HepG2 (cell line): ENCODE measurements around the gene TH. TPM values are rescaled to one million over a fixed set of nuclear protein-coding genes. Genes with fewer than 3 reads are reported as not detected.

ENCODE experiments used
- AKAP8 ChIP-seq: sonication (generic); formaldehyde crosslinking; IDR thresholded peaks from 2 replicates; pipeline ENCODE4 v1.5.1; 2020; ENCODE audit warnings: mild to moderate bottlenecking, missing genetic modification reagents
- CENPBD1 ChIP-seq: sonication (generic); formaldehyde crosslinking; IDR thresholded peaks from 2 replicates; pipeline ENCODE4 v1.8.0; 2022; ENCODE audit warnings: missing genetic modification reagents, low read depth, mild to moderate bottlenecking, borderline replicate concordance
- FOXK1 ChIP-seq: sonication (generic); formaldehyde crosslinking; IDR thresholded peaks from 2 replicates; pipeline ENCODE4 v1.4.0; 2020; ENCODE audit warnings: low read depth, missing genetic modification reagents, borderline replicate concordance
- GRHL1 ChIP-seq: sonication (generic); formaldehyde crosslinking; conservative IDR thresholded peaks from 2 replicates; pipeline ENCODE4 v1.8.0; 2022; ENCODE audit warnings: missing genetic modification reagents
- IRX3 ChIP-seq: sonication (generic); formaldehyde crosslinking; IDR thresholded peaks from 2 replicates; pipeline ENCODE4 v1.8.1; 2023; ENCODE audit warnings: mild to moderate bottlenecking, low read depth, missing genetic modification reagents, borderline replicate concordance
- JUNB ChIP-seq: sonication (generic); formaldehyde crosslinking; IDR thresholded peaks from 2 replicates; pipeline ENCODE4 v1.8.0; 2022; ENCODE audit warnings: missing genetic modification reagents, mild to moderate bottlenecking, borderline replicate concordance
- KDM5B ChIP-seq: sonication (generic); formaldehyde crosslinking; IDR thresholded peaks from 2 replicates; pipeline ENCODE4 v1.4.0; 2020; ENCODE audit warnings: missing genetic modification reagents, mild to moderate bottlenecking, borderline replicate concordance
- KLF6 ChIP-seq: IDR thresholded peaks from 2 replicates; pipeline ENCODE4 v1.8.0; 2016; ENCODE audit warnings: missing biosample characterization, missing genetic modification reagents
- PAWR ChIP-seq: sonication (generic); formaldehyde crosslinking; IDR thresholded peaks from 2 replicates; pipeline ENCODE4 v1.4.0; 2020; ENCODE audit warnings: missing genetic modification reagents, mild to moderate bottlenecking, borderline replicate concordance
- SAP130 ChIP-seq: IDR thresholded peaks from 2 replicates; pipeline ENCODE4 v1.6.1; 2016; ENCODE audit warnings: low read depth
- SETDB1 ChIP-seq: sonication (generic); formaldehyde crosslinking; IDR thresholded peaks from 2 replicates; pipeline ENCODE4 v1.5.1; 2020; ENCODE audit warnings: missing genetic modification reagents, mild to moderate bottlenecking, borderline replicate concordance
- SMAD9 ChIP-seq: sonication (generic); formaldehyde crosslinking; IDR thresholded peaks from 2 replicates; pipeline ENCODE4 v1.5.1; 2020; ENCODE audit warnings: mild to moderate bottlenecking, missing genetic modification reagents
- SNAPC5 ChIP-seq: sonication (generic); formaldehyde crosslinking; IDR thresholded peaks from 2 replicates; pipeline ENCODE4 v1.8.1; 2023; ENCODE audit warnings: mild to moderate bottlenecking, missing genetic modification reagents, borderline replicate concordance
- SP2 ChIP-seq: sonication (generic); formaldehyde crosslinking; IDR thresholded peaks from 2 replicates; pipeline ENCODE4 v1.5.1; 2020; ENCODE audit warnings: mild to moderate bottlenecking, missing genetic modification reagents
- SRSF4 ChIP-seq: fragments of 200-400 bp; formaldehyde crosslinking; IDR thresholded peaks from one replicate; pipeline ENCODE4 v1.6.1; 2018; ENCODE audit warnings: mild to moderate bottlenecking, low read depth, low read length, moderate library complexity; ENCODE audit not compliant: poor library complexity, severe bottlenecking
- TARDBP ChIP-seq: sonication (generic); formaldehyde crosslinking; IDR thresholded peaks from 2 replicates; pipeline ENCODE4 v1.8.0; 2022; ENCODE audit warnings: mild to moderate bottlenecking, missing genetic modification reagents
- ZBTB8A ChIP-seq: sonication (generic); formaldehyde crosslinking; IDR thresholded peaks from 2 replicates; pipeline ENCODE4 v1.4.0; 2020; ENCODE audit warnings: mild to moderate bottlenecking, low read depth, missing genetic modification reagents, borderline replicate concordance
- ZFP1 ChIP-seq: IDR thresholded peaks from 2 replicates; pipeline ENCODE4 v1.6.1; 2016
- ZFP36L2 ChIP-seq: sonication (generic); formaldehyde crosslinking; IDR thresholded peaks from 2 replicates; pipeline ENCODE4 v1.4.0; 2020; ENCODE audit warnings: missing genetic modification reagents
- ZFP41 ChIP-seq: sonication (generic); formaldehyde crosslinking; IDR thresholded peaks from 2 replicates; pipeline ENCODE4 v1.4.0; 2020; ENCODE audit warnings: mild to moderate bottlenecking, missing genetic modification reagents, borderline replicate concordance
- ZFP90 ChIP-seq: sonication (generic); formaldehyde crosslinking; IDR thresholded peaks from 2 replicates; pipeline ENCODE4 v1.8.0; 2022; ENCODE audit warnings: missing genetic modification reagents, mild to moderate bottlenecking, inconsistent platforms, borderline replicate concordance
- ZNF30 ChIP-seq: sonication (generic); formaldehyde crosslinking; IDR thresholded peaks from 2 replicates; pipeline ENCODE4 v1.5.0; 2020; ENCODE audit warnings: mild to moderate bottlenecking, missing genetic modification reagents
- ZNF317 ChIP-seq: sonication (generic); formaldehyde crosslinking; IDR thresholded peaks from 2 replicates; pipeline ENCODE4 v1.5.0; 2020; ENCODE audit warnings: mild to moderate bottlenecking, missing genetic modification reagents
- ZNF430 ChIP-seq: sonication (generic); formaldehyde crosslinking; IDR thresholded peaks from 2 replicates; pipeline ENCODE4 v1.9.0; 2021; ENCODE audit warnings: mild to moderate bottlenecking, missing genetic modification reagents
- ZNF558 ChIP-seq: sonication (generic); formaldehyde crosslinking; IDR thresholded peaks from 2 replicates; pipeline ENCODE4 v1.9.0; 2022; ENCODE audit warnings: mild to moderate bottlenecking, missing genetic modification reagents, borderline replicate concordance
- ZNF883 ChIP-seq: sonication (generic); formaldehyde crosslinking; IDR thresholded peaks from 2 replicates; pipeline ENCODE4 v1.5.1; 2020; ENCODE audit warnings: mild to moderate bottlenecking, missing genetic modification reagents; ENCODE audit errors: not compliant biosample characterization
- ZSCAN21 ChIP-seq: sonication (generic); formaldehyde crosslinking; IDR thresholded peaks from 2 replicates; pipeline ENCODE4 v1.8.0; 2022; ENCODE audit warnings: mild to moderate bottlenecking, missing genetic modification reagents, moderate library complexity, borderline replicate concordance
- polyA plus RNA-seq, 8 experiments: library from polyadenylated mRNA; depleted of rRNA in 3 of 8; stranded (reverse) in 7 of 8; unstranded in 1 of 8; fragments of >200 nt; fragmentation: Illumina TruSeq in 4 of 8; extraction: Trizol in 4 of 8; gene quantifications; 2 replicates each; pipeline versions ENCODE4 v1.2.1 to v1.2.3, GENCODE V29; 2011 to 2016; ENCODE audit warnings: low read depth in 4 of 8, missing spikeins in 1 of 8, mixed read lengths in 1 of 8; ENCODE audit not compliant: insufficient read depth in 1 of 8
- total RNA-seq, 5 experiments: library from RNA; depleted of rRNA; stranded (reverse); fragments of >200 nt; fragmentation: Illumina TruSeq; extraction: Trizol; gene quantifications; 2 replicates each; pipeline ENCODE4 v1.2.3, GENCODE V29; 2016; ENCODE audit warnings: low read depth in 1 of 5

The TH gene
- total and polyA plus RNA-seq, 2 of the 13 experiments (the other 11 are each of a cell fraction or from before 2014, with no cell fraction given), result 0.36 TPM; not detected in 1

- TF ChIP-seq GRHL1 (CRISPR knock-in tag), result no peak
- no peak for TF ChIP-seq CENPBD1 (CRISPR knock-in tag)
- TF ChIP-seq SP2, result no peak
- TF ChIP-seq TARDBP, result peak; percentile 18; the same call in 1 of the 2 replicates
- TF ChIP-seq SMAD9 (CRISPR knock-in tag), result no peak
- TF ChIP-seq KDM5B (CRISPR knock-in tag), result no peak; the same call in 1 of the 2 replicates
- TF ChIP-seq SETDB1 (CRISPR knock-in tag), result no peak
- no peak for TF ChIP-seq ZNF430 (CRISPR knock-in tag)
- TF ChIP-seq PAWR (CRISPR knock-in tag), result 0 out of 2 replicates have a peak, but pooled peaks have one; percentile 17
- no peak for TF ChIP-seq SNAPC5 (CRISPR knock-in tag)
- TF ChIP-seq ZSCAN21 (CRISPR knock-in tag), result peak; percentile 27; the same call in 1 of the 2 replicates
- no peak; the same call in 1 of the 2 replicates for TF ChIP-seq SAP130 (CRISPR knock-in tag)
- TF ChIP-seq FOXK1 (CRISPR knock-in tag), result peak; percentile 45; the same call in 1 of the 2 replicates
- TF ChIP-seq AKAP8, result peak; percentile 98
- no peak; the same call in 1 of the 2 replicates for TF ChIP-seq ZNF317 (CRISPR knock-in tag)
- no peak; the same call in 1 of the 2 replicates for TF ChIP-seq ZNF558 (CRISPR knock-in tag)
- peak; percentile 32; the same call in 1 of the 2 replicates for TF ChIP-seq KLF6 (CRISPR knock-in tag)
- TF ChIP-seq SRSF4, result no peak
- TF ChIP-seq ZFP90 (CRISPR knock-in tag), result no peak; the same call in 1 of the 2 replicates
- TF ChIP-seq ZBTB8A (CRISPR knock-in tag), result no peak
- peak; percentile 72; the same call in 1 of the 2 replicates for TF ChIP-seq JUNB
- peak; percentile 15; the same call in 1 of the 2 replicates for TF ChIP-seq ZFP1 (CRISPR knock-in tag)
- TF ChIP-seq ZNF883 (CRISPR knock-in tag), result peak; percentile 19
- TF ChIP-seq ZNF30, result no peak
- TF ChIP-seq IRX3 (CRISPR knock-in tag), result no peak
- no peak; the same call in 1 of the 2 replicates for TF ChIP-seq ZFP41 (CRISPR knock-in tag)
- TF ChIP-seq ZFP36L2 (CRISPR knock-in tag), result no peak
Measured at GRCh38 chr11:2128511-2129307, 42.9 kb downstream of the TH start (continued).
